IPS DF 6.9 (cell line): Measurements from ENCODE around the gene B3GAT2.
A peak's percentile ranks its signal among the peaks of the same experiment; 100 is the strongest.

Source experiments
- DNase-seq: peaks from one replicate; pipeline ENCODE4 v3.0.0-alpha.2; 2013; ENCODE audit warnings: low read depth, low spot score
- H3K27ac ChIP-seq: one replicate; pipeline ENCODE4 v1.5.1; 2013; ENCODE audit warnings: low read length, control low read depth
- H3K27me3 ChIP-seq: 2 replicates; pipeline ENCODE4 v1.6.1; 2013; ENCODE audit warnings: mild to moderate bottlenecking, low read length; ENCODE audit not compliant: control insufficient read depth, insufficient read depth
- H3K36me3 ChIP-seq: 2 replicates; pipeline ENCODE4 v1.6.1; 2013; ENCODE audit warnings: low read length; ENCODE audit not compliant: control insufficient read depth, insufficient read depth
- H3K4me1 ChIP-seq: 2 replicates; pipeline ENCODE4 v1.6.1; 2013; ENCODE audit warnings: low read length; ENCODE audit not compliant: control insufficient read depth, insufficient read depth
- H3K4me3 ChIP-seq: 2 replicates; pipeline ENCODE4 v1.5.1; 2013; ENCODE audit warnings: mild to moderate bottlenecking, low read length
- H3K9me3 ChIP-seq: 2 replicates; pipeline ENCODE4 v1.6.1; 2013; ENCODE audit warnings: low read length, inconsistent platforms; ENCODE audit not compliant: control insufficient read depth, insufficient read depth
- WGBS: extraction: QIAGEN DNeasy Blood & Tissue Kit; methylation state at CpG from one replicate; pipeline ENCODE4 v1.1.7; 2013; ENCODE audit warnings: mixed read lengths, missing lambda C conversion rate; ENCODE audit not compliant: insufficient read length, insufficient coverage; 5-methylcytosine and 5-hydroxymethylcytosine counted together

B3GAT2 gene, protein sequence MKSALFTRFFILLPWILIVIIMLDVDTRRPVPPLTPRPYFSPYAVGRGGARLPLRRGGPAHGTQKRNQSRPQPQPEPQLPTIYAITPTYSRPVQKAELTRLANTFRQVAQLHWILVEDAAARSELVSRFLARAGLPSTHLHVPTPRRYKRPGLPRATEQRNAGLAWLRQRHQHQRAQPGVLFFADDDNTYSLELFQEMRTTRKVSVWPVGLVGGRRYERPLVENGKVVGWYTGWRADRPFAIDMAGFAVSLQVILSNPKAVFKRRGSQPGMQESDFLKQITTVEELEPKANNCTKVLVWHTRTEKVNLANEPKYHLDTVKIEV

DNA sequence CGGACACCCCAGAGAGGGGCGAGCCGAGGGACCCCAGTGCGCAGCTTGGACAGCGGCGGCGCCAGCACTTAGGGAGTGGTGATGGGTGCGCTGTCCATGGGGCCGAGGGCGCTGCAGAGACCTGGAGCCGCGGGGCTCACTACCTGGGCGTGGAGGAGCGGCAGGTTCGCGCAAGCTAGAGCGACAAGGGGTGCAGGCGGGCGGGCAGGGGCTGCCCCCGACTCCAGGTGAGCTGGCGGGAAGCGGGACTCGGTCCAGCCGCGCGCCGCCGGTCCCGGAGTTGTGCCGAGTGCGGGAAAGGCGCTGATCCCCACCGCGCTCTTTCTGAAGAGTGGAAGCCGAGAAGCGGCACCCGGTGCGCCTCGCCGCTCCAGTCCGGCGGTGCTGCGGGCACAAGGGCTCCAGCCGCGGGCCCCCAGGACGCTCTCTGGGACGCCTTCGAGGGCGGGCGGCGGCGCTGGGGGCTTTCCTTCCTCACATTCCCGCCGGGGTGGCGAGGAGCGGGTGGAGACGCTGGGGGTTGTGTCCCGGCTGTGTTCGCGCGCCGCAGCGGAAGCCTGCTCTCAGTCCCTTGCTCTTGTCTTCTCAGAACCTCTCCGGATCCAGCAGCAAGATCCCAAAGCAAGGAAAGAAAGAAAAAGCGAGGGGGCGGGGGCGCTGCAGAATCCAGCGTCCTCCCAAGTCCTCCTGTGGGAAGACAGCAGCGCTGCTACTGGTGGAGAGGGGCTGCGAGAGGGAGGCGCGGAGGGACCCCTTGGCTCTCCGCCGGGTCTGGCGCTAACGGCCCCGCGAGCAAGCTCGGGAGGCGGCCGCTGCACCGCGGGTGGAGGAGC lies at the start of gene B3GAT2:
Gene B3GAT2, minus strand, starts transcription at position 610 of the 833 bp plus-strand sequence. CDS start 631 bp downstream, outside the sequence.
- Histone ChIP-seq H3K4me3 (peak within 1 kb of the TSS; percentile 42; the same call in 1 of the 2 replicates), H3K9me3 (no peaks in the 10 kb centered on the region), H3K27me3 (peaks cover 22% of the 10 kb centered on the region), H3K36me3 (no peaks in the 10 kb centered on the region), H3K4me1 (0 out of 2 replicates have a peak, but pooled peaks cover 2% of the 10 kb centered on the region), H3K27ac (no peak within 1 kb of the TSS)
- WGBS: no CpG with 5 or more reads among the region's 83 CpGs
- DNase-seq: no peak

DNA sequence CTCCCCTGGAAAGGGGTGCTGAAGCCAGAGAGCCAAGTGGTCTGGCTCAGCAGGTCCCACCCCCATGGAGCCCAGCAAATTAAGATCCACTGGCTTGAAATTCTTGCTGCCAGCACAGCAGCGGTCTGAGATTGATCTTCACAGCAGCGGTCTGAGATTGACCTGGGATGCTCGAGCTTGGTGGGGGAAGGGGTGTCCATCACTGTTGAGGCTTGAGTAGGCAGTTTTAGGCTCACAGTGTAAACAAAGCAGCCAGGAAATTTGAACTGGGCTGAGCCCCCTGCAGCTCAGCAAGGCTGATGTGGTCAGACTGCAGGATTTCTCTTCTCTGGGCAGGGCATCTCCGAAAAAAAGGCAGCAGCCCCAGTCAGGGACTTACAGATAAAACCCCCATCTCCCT lies 41.3 kb upstream of the B3GAT2 start:
- no peak overlapping the region for H3K27ac ChIP-seq
- H3K9me3 ChIP-seq: no peaks in the 10 kb centered on the region
- no peaks in the 10 kb centered on the region for H3K36me3 ChIP-seq
- no peak for DNase-seq
- H3K27me3 ChIP-seq: no peaks in the 10 kb centered on the region
- H3K4me1 ChIP-seq: peaks cover 3% of the 10 kb centered on the region; the same call in 1 of the 2 replicates
- H3K4me3 ChIP-seq: no peak overlapping the region
- WGBS: no CpG with 5 or more reads among the region's 4 CpGs

DNA sequence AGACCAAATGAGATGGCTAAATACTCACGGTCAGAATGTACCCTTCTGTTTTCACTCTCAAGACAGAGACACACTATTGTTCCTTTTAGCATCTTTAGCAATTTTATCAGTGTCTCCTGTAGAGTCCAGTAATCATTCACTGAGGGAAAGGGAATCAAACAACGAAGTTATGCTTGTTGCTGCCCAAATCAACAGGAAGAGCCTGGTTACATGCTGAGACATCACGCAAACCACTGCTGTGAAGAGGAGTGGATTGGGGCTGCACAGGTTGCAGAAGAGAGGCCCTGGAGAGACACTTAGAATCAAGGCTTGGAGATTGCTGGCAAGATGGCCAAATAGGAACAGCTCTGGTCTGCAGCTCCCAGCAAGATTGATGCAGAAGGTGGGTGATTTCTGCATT lies 40.5 kb upstream of the B3GAT2 start:
- no peak for DNase-seq
- no CpG with 5 or more reads among the region's 3 CpGs for WGBS

DNA sequence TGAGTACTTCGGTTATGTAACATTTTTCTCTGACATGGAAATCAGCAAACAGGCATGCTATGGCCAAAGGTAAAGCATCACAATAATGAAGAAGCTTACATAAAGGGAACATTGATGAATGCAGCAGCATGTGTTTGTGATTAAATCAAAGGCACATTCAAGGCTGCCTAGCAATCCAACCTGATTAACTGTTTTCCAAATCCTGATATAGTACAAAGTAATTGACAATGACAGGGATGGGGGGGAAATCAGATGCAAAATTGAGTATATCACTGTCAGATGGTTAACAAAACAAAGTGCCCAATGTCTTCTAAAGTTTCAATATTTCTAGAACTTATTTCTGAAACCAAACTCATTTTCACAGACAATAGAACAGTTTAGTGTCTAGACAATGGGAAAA lies 39.2 kb upstream of the B3GAT2 start:
- no CpG with 5 or more reads among the region's 1 CpG for WGBS
- Histone ChIP-seq H3K36me3 (no peaks in the 10 kb centered on the region), H3K4me1 (peaks cover 3% of the 10 kb centered on the region; the same call in 1 of the 2 replicates), H3K27ac (no peak overlapping the region), H3K27me3 (no peaks in the 10 kb centered on the region), H3K4me3 (no peak overlapping the region), H3K9me3 (no peaks in the 10 kb centered on the region)
- DNase-seq: no peak

More for the DNA sequence above, 40.5 kb upstream of the B3GAT2 start:
- H3K27me3 ChIP-seq: no peaks in the 10 kb centered on the region
- H3K9me3 ChIP-seq: no peaks in the 10 kb centered on the region
- H3K4me3 ChIP-seq: no peak overlapping the region
- H3K4me1 ChIP-seq: peaks cover 3% of the 10 kb centered on the region; the same call in 1 of the 2 replicates
- no peak overlapping the region for H3K27ac ChIP-seq
- H3K36me3 ChIP-seq: no peaks in the 10 kb centered on the region

DNA sequence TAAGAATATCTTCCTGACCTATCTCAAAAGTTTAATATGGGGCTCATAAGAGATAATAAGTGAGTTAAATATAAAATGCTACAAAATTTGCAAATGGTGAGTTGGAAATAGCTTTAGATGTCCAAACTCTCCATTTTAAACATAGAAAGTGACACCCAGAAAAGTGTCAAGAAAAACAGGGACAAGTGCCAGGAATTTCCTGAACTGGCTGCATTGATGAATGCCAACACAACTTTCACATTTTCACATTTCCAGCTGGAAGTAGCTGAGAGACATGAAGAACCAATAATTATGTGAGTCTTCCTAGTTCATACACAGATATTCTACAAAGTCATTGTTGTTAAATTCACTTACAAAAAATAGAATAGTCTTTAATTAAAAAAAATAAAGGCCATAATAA lies 38.6 kb upstream of the B3GAT2 start:
- no peak for DNase-seq
- H3K9me3 ChIP-seq: no peaks in the 10 kb centered on the region
- H3K4me1 ChIP-seq: peaks cover 3% of the 10 kb centered on the region; the same call in 1 of the 2 replicates
- no peaks in the 10 kb centered on the region for H3K27me3 ChIP-seq
- no peak overlapping the region for H3K27ac ChIP-seq
- no peak overlapping the region for H3K4me3 ChIP-seq
- H3K36me3 ChIP-seq: no peaks in the 10 kb centered on the region

DNA sequence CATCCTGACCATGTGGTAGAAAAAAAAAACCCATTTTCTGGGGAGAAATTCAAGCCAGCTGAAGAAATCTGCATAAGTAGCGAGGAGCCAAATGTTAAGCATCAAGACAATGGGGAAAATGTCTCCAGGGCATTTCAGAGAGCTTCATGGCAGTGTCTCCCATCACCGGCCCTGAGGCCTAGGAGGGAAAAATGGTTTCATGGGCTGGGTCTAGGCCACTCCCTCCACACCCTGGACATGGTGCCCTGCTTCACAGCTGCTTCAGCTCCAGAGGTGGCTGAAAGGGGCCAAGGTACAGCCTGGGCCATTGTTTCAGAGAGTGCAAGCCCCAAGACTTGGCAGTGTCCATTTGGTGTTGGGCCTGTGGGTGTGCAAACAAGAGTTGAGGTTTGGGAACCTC lies 34.4 kb upstream of the B3GAT2 start:
- Histone ChIP-seq H3K4me3 (no peak overlapping the region), H3K36me3 (no peaks in the 10 kb centered on the region), H3K4me1 (no peaks in the 10 kb centered on the region), H3K27me3 (no peaks in the 10 kb centered on the region), H3K9me3 (no peaks in the 10 kb centered on the region), H3K27ac (no peak overlapping the region)
- DNase-seq: no peak
- WGBS: no CpG with 5 or more reads among the region's 2 CpGs

DNA sequence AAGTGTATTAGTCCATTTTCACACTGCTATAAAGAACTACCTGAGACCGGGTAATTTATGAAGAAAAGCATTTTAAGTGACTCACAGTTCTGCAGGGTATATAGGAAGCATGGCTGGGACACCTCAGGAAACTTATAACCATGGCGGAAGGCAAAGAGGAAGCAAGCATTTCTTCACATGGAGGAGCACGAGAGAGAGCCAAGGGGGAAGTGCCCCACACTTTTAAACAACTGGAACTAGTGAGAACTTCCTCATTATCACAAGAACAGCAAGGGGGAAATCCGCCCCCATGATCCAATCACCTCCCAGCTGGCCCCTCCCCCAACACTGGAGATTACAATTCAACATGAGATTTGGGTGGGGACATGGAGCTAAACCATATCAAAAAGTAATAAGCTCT lies 28.3 kb upstream of the B3GAT2 start:
- Histone ChIP-seq H3K4me1 (no peaks in the 10 kb centered on the region), H3K4me3 (no peak overlapping the region), H3K9me3 (no peaks in the 10 kb centered on the region), H3K27ac (no peak overlapping the region), H3K27me3 (no peaks in the 10 kb centered on the region), H3K36me3 (no peaks in the 10 kb centered on the region)
- WGBS: no CpG with 5 or more reads among the region's 4 CpGs
- no peak for DNase-seq

DNA sequence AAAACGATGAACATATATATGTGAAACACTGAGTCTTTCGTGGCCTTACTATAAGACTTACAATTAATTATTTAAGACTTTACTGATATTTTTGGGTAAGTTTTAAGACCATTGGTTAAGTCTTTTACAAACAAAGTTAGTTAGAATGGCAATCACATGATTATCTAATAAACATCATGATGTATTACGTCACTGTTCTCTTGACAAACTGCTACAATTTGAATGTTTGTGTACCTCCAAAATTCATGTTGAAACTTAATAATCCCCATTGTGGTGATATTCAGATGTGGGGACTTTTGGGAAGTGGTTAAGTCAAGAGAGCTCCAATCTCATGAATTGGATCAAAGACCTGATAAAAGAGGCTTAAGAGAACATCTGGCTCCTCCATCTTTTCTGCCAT lies 25.9 kb upstream of the B3GAT2 start:
- Histone ChIP-seq H3K36me3 (no peaks in the 10 kb centered on the region), H3K4me1 (no peaks in the 10 kb centered on the region), H3K4me3 (no peak overlapping the region), H3K9me3 (no peaks in the 10 kb centered on the region), H3K27me3 (no peaks in the 10 kb centered on the region), H3K27ac (no peak overlapping the region)
- DNase-seq: no peak
- no CpG with 5 or more reads among the region's 3 CpGs for WGBS

DNA sequence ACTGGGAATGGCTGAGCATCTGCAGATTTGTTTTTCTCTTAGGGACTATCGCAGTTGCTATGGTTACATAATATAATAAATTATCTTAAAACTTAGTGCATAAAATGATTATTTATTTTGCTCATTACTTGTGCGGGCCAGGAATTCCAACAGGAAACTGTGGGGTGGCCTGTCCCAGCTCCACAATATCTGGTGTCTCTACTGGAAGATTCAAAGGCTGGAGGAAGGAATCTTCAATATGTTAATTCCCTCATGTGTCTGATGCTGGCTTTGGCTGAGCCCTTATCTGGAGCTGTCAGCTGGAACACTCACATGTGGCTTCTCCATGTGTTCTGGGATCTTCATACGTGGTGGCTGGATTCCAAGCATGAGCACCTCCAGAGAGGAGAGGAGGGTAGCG lies 23.9 kb upstream of the B3GAT2 start:
- WGBS: no CpG with 5 or more reads among the region's 4 CpGs

DNA sequence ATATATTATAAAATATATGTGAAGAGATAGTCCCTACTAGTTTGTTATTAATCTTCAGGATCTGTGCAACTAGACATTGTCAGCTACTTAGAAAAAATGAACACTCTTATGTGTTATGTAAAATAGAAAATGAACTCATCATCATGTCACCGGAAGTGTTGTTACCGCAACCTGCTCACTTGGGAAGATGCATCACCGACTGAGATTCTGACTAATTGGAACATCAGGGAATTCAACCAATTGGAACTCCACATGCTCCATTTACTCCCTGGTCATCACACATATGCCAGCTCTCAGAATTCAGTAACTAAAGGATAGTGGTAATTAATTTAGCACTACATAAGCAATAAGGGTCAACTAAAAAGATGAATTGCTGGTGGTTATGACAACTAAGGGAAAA lies 16.7 kb upstream of the B3GAT2 start:
- no peaks in the 10 kb centered on the region for H3K27me3 ChIP-seq
- no CpG with 5 or more reads among the region's 3 CpGs for WGBS
- no peak for DNase-seq

More for the DNA sequence above, 23.9 kb upstream of the B3GAT2 start:
- Histone ChIP-seq H3K9me3 (no peaks in the 10 kb centered on the region), H3K4me1 (no peaks in the 10 kb centered on the region), H3K27me3 (no peaks in the 10 kb centered on the region), H3K36me3 (no peaks in the 10 kb centered on the region), H3K4me3 (no peak overlapping the region), H3K27ac (no peak overlapping the region)
- no peak for DNase-seq

More for the DNA sequence above, 16.7 kb upstream of the B3GAT2 start:
- Histone ChIP-seq H3K4me1 (no peaks in the 10 kb centered on the region), H3K9me3 (no peaks in the 10 kb centered on the region), H3K36me3 (no peaks in the 10 kb centered on the region), H3K4me3 (no peak overlapping the region), H3K27ac (no peak overlapping the region)
